ENCODE results near the gene TMEM139. TPM values are rescaled to one million over a fixed set of nuclear protein-coding genes. Genes with fewer than 3 reads are reported as not detected.

The TMEM139 gene
- total RNA-seq, 1 experiment from 2014 or later, result 0.85 TPM

DNA sequence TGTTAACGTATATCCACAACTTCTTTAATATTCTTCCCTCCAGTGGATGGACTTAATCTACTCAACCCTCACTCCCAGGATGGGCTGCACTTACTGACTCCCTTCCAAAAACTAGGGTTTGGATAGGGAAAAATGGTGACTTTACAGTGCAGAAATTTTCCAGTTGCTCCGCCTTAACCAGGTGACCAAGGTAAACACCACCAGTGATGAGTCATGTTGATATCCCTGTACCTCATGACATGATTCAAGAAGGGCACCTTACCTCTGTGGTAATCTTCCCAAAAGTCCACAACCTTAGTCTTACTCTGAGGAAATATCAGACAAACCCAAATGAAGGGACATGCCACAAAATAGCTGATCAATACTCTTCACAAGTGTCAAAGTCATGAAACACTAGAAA, 25.0 kb upstream of the TMEM139 start:
- DNase-seq, result no peak
- no peaks in the 10 kb centered on the region for H3K79me1 ChIP-seq (ENCODE audit: insufficient read depth, low read depth, low read length, poor library complexity, severe bottlenecking)
- H4K5ac ChIP-seq (ENCODE audit: insufficient read length, low read depth, low read length), result no peak overlapping the region
- H3K4me1 ChIP-seq (ENCODE audit: insufficient read depth, low read length), result no peaks in the 10 kb centered on the region; the same call in 1 of the 2 replicates
- no CpG with 5 or more reads among the region's 2 CpGs for WGBS (ENCODE audit: extremely low coverage, insufficient read length, low lambda C conversion rate)
- TF ChIP-seq, protein P1, sequence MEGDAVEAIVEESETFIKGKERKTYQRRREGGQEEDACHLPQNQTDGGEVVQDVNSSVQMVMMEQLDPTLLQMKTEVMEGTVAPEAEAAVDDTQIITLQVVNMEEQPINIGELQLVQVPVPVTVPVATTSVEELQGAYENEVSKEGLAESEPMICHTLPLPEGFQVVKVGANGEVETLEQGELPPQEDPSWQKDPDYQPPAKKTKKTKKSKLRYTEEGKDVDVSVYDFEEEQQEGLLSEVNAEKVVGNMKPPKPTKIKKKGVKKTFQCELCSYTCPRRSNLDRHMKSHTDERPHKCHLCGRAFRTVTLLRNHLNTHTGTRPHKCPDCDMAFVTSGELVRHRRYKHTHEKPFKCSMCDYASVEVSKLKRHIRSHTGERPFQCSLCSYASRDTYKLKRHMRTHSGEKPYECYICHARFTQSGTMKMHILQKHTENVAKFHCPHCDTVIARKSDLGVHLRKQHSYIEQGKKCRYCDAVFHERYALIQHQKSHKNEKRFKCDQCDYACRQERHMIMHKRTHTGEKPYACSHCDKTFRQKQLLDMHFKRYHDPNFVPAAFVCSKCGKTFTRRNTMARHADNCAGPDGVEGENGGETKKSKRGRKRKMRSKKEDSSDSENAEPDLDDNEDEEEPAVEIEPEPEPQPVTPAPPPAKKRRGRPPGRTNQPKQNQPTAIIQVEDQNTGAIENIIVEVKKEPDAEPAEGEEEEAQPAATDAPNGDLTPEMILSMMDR (conservative IDR thresholded peaks at IDR 0.05), result no peak
- H3K4ac ChIP-seq (ENCODE audit: low read depth, low read length), result no peak overlapping the region
- H2BK15ac ChIP-seq (ENCODE audit: low read depth, low read length), result no peak overlapping the region
- Mint-ChIP-seq H3K27ac (no peak overlapping the region), H3K4me1 (peaks cover 10 to 13% of the 10 kb centered on the region in 2 experiments), H3K4me3 (no peak overlapping the region), H3K27me3 (ENCODE audit: low read depth) (peaks cover 14% of the 10 kb centered on the region), H3K36me3 (ENCODE audit: insufficient read depth in 1 of 3, low read depth in 3 of 3) (no peaks in the 10 kb centered on the region; a peak in 3 of 7 replicates), H3K9me3 (peaks cover 0 to 2% of the 10 kb centered on the region in 2 experiments; a peak in 1 of 5 replicates)
- no peaks in the 10 kb centered on the region for H3K79me2 ChIP-seq (ENCODE audit: insufficient read depth, low read length)
- no peaks in the 10 kb centered on the region for H3K9me3 ChIP-seq (ENCODE audit: control insufficient read depth, low read depth, low read length)
- no peak overlapping the region for H2AK5ac ChIP-seq (ENCODE audit: insufficient read length, low read length)
- no peak overlapping the region for H3T11ph ChIP-seq (ENCODE audit: low read length)
- no peak overlapping the region for H2BK5ac ChIP-seq (ENCODE audit: insufficient read length, low read length)
- no peak overlapping the region for H3K14ac ChIP-seq (ENCODE audit: insufficient read depth, low read length)
- no peak overlapping the region for H2BK20ac ChIP-seq (ENCODE audit: low read depth, low read length, poor library complexity, severe bottlenecking)
- H4K91ac ChIP-seq (ENCODE audit: insufficient read length, low read depth, low read length), result no peak overlapping the region
- H2AFZ ChIP-seq (ENCODE audit: low read length), result no peak overlapping the region
- no peak overlapping the region for H2BK120ac ChIP-seq (ENCODE audit: low read depth, low read length, poor library complexity, severe bottlenecking)
- H3K56ac ChIP-seq (ENCODE audit: insufficient read length, low read depth, low read length), result no peak overlapping the region
- no peak overlapping the region for H3K27ac ChIP-seq (ENCODE audit: insufficient read length, low read depth, low read length)
- no peak overlapping the region for H3K23ac ChIP-seq (ENCODE audit: insufficient read length, low read depth, low read length)
- H3K9ac ChIP-seq (ENCODE audit: extremely low read depth, insufficient read length, low read length), result no peak overlapping the region
- H4K20me1 ChIP-seq (ENCODE audit: control insufficient read depth, insufficient read depth, insufficient read length), result no peaks in the 10 kb centered on the region
- no peak overlapping the region for H4K8ac ChIP-seq (replicated peaks; ENCODE audit: insufficient read length, low read depth, low read length)
- H3K4me2 ChIP-seq (ENCODE audit: insufficient read depth, insufficient read length, low read length), result no peak overlapping the region
- H3K23me2 ChIP-seq (ENCODE audit: insufficient read length, low read depth, low read length, poor library complexity, severe bottlenecking), result peaks cover 10% of the 10 kb centered on the region
- no peak overlapping the region for H3K18ac ChIP-seq (ENCODE audit: insufficient read length, low read depth, low read length)
- no peaks in the 10 kb centered on the region for H3K27me3 ChIP-seq (ENCODE audit: insufficient read depth, low read length)
- no peak overlapping the region for H2BK12ac ChIP-seq (ENCODE audit: insufficient read length, low read depth, low read length)
